ENCODE measurements around the gene MAPK8IP1. TPM values are rescaled to one million over a fixed set of nuclear protein-coding genes. Genes with fewer than 3 reads are reported as not detected.

The MAPK8IP1 gene
- total and polyA plus RNA-seq, 2 donors from 2014 or later = 15.7 to 24.8 TPM

GRCh38 chr11:45864041-45864440, 21.4 kb upstream of the MAPK8IP1 start:
- H3K27ac ChIP-seq (ENCODE audit: low read depth in 2 of 2, low read length in 2 of 2) = no peak overlapping the region
- no peaks in the 10 kb centered on the region for H3K27me3 ChIP-seq (ENCODE audit: control insufficient read depth, insufficient read depth, low read length)
- no peak overlapping the region for H3K9ac ChIP-seq (ENCODE audit: low read length in 3 of 3)
- FAIRE-seq = no peak
- H3K9me3 ChIP-seq (ENCODE audit: control insufficient read depth in 2 of 3, insufficient read depth in 1 of 3, low read length in 3 of 3) = no peaks in the 10 kb centered on the region
- peaks cover 13 to 79% (median 53%) of the 10 kb centered on the region in 3 donors for H3K36me3 ChIP-seq (ENCODE audit: control insufficient read depth in 2 of 3, insufficient read depth in 3 of 3, low read length in 3 of 3)
- H3K4me1 ChIP-seq (ENCODE audit: control insufficient read depth in 2 of 3, insufficient read depth in 2 of 3, low read depth in 1 of 3, low read length in 3 of 3) = peaks cover 0 to 13% (median 11%) of the 10 kb centered on the region in 3 donors
- no peak overlapping the region for H3K4me3 ChIP-seq (ENCODE audit: low read length in 3 of 3)
- no peak for DNase-seq
- intact Hi-C loops (cut with DNase I) = no loop called here
- no peak for TF ChIP-seq CTCF (IDR thresholded peaks at IDR 0.05; ENCODE audit: borderline replicate concordance, extremely low read depth, insufficient read depth)

GRCh38 chr11:45869551-45869950, 15.9 kb upstream of the MAPK8IP1 start:
- DNase-seq (no peak), FAIRE-seq (no peak)
- Histone ChIP-seq H3K9ac (ENCODE audit: low read length in 3 of 3) (no peak overlapping the region), H3K4me1 (ENCODE audit: control insufficient read depth in 2 of 3, insufficient read depth in 2 of 3, low read depth in 1 of 3, low read length in 3 of 3) (no peaks in the 10 kb centered on the region), H3K36me3 (ENCODE audit: control insufficient read depth in 2 of 3, insufficient read depth in 3 of 3, low read length in 3 of 3) (peaks cover 7 to 77% (median 69%) of the 10 kb centered on the region in 3 donors), H3K27me3 (ENCODE audit: control insufficient read depth, insufficient read depth, low read length) (no peaks in the 10 kb centered on the region), H3K27ac (ENCODE audit: low read depth in 2 of 2, low read length in 2 of 2) (no peak overlapping the region), H3K9me3 (ENCODE audit: control insufficient read depth in 2 of 3, insufficient read depth in 1 of 3, low read length in 3 of 3) (no peaks in the 10 kb centered on the region), H3K4me3 (ENCODE audit: low read length in 3 of 3) (no peak overlapping the region)
- no peak for TF ChIP-seq CTCF (IDR thresholded peaks at IDR 0.05; ENCODE audit: borderline replicate concordance, extremely low read depth, insufficient read depth)
- intact Hi-C loops (cut with DNase I) = no loop called here

GRCh38 chr11:45870706-45871105, 14.7 kb upstream of the MAPK8IP1 start:
- Histone ChIP-seq H3K27me3 (ENCODE audit: control insufficient read depth, insufficient read depth, low read length) (no peaks in the 10 kb centered on the region), H3K4me3 (ENCODE audit: low read length in 3 of 3) (no peak overlapping the region), H3K9me3 (ENCODE audit: control insufficient read depth in 2 of 3, insufficient read depth in 1 of 3, low read length in 3 of 3) (no peaks in the 10 kb centered on the region), H3K27ac (ENCODE audit: low read depth in 2 of 2, low read length in 2 of 2) (no peak overlapping the region), H3K9ac (ENCODE audit: low read length in 3 of 3) (no peak overlapping the region), H3K4me1 (ENCODE audit: control insufficient read depth in 2 of 3, insufficient read depth in 2 of 3, low read depth in 1 of 3, low read length in 3 of 3) (no peaks in the 10 kb centered on the region), H3K36me3 (ENCODE audit: control insufficient read depth in 2 of 3, insufficient read depth in 3 of 3, low read length in 3 of 3) (peaks cover 7 to 77% (median 68%) of the 10 kb centered on the region in 3 donors)
- FAIRE-seq (no peak), DNase-seq (no peak)
- intact Hi-C loops (cut with DNase I) = no loop called here
- TF ChIP-seq CTCF (IDR thresholded peaks at IDR 0.05; ENCODE audit: borderline replicate concordance, extremely low read depth, insufficient read depth) = no peak

- FAIRE-seq = no peak
- intact Hi-C loops (cut with DNase I) = no loop called here
Observed at GRCh38 chr11:45871638-45872037, 13.8 kb upstream of the MAPK8IP1 start.

More at GRCh38 chr11:45871638-45872037, 13.8 kb upstream of the MAPK8IP1 start:
- Histone ChIP-seq H3K27ac (ENCODE audit: low read depth in 2 of 2, low read length in 2 of 2) (no peak overlapping the region), H3K27me3 (ENCODE audit: control insufficient read depth, insufficient read depth, low read length) (no peaks in the 10 kb centered on the region), H3K4me3 (ENCODE audit: low read length in 3 of 3) (no peak overlapping the region), H3K4me1 (ENCODE audit: control insufficient read depth in 2 of 3, insufficient read depth in 2 of 3, low read depth in 1 of 3, low read length in 3 of 3) (no peaks in the 10 kb centered on the region), H3K9ac (ENCODE audit: low read length in 3 of 3) (no peak overlapping the region), H3K36me3 (ENCODE audit: control insufficient read depth in 2 of 3, insufficient read depth in 3 of 3, low read length in 3 of 3) (peaks cover 7 to 83% (median 60%) of the 10 kb centered on the region in 3 donors), H3K9me3 (ENCODE audit: control insufficient read depth in 2 of 3, insufficient read depth in 1 of 3, low read length in 3 of 3) (no peaks in the 10 kb centered on the region)
- no peak for TF ChIP-seq CTCF (IDR thresholded peaks at IDR 0.05; ENCODE audit: borderline replicate concordance, extremely low read depth, insufficient read depth)
- no peak for DNase-seq

Measured in kidney (tissue), 14 donors.